DMS53 (cell line): ENCODE measurements around the gene LBHD2.

Source experiments
- DNase-seq: peaks from one replicate; lab custom pipeline; 2025; lab: John Stamatoyannopoulos, UW

LBHD2 gene

DNA sequence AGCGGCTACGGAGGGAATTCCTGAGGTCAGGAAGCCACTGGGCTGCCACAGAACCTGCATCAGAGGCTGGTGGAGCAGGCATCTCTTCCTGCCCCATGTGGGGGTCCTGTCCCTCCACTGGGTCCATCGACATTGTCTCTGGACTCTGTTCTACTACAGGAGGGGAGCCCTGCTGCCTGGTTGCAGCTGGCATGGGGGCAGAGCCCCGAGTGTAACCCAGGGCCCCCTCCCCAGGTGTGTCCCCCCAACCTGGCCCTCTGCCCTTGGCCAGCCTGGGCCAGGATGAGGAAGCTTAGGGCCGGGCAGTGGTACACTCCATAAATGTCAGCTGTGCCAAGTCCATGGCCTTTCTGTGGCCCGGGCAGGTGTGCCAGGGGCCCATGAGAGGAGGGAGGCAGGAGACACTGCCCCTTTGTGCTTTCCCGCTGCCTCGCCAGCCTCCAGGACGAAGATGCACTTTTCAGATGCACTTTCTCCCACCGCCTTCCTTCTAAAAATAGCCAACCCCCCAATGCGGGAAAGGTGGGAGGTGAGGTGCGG, 6.5 kb downstream of the LBHD2 start:
- DNase-seq, result no peak

DNA sequence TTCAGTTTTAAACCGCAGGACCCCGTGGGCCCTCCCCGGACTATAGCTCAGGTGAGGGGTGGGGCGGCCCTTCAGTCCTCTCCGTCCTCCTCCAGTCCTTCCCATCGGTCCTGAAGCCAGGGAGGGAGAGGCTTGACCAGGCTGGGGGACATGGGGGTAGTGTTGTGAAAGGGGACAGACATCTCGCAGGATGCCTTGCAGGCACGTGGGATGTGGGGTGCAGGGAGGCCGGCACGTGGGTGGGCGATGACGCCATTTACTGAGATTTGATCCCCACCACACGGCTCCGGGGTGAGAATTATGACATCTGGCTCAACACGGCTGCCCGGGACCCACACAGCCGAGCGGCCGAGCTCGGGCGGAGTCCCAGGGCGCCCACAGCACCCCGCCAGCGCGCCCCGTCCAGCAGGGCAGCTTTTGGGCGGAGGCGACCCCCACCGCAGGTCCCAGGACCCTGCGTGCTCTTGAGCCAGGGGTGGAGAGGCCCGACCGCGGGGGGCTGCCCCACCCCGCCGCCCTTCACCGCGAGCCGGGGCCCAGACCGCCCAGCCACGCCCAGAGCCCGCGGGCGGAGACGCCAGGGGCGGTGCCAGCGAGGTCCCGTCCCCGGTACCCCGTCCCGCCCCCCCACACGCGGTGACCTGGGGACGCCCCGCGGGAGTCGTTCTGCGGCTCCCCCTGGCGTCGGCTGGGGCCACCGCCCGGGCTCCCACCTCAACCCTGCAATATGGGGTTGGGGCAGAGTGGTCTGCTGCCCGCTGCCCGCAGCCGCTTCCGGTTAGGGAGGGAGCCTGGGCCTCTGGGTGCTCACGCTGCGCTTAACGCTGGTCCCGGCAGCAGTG, 7.3 kb downstream of the LBHD2 start:
- DNase-seq, result peak; percentile 53

DNA sequence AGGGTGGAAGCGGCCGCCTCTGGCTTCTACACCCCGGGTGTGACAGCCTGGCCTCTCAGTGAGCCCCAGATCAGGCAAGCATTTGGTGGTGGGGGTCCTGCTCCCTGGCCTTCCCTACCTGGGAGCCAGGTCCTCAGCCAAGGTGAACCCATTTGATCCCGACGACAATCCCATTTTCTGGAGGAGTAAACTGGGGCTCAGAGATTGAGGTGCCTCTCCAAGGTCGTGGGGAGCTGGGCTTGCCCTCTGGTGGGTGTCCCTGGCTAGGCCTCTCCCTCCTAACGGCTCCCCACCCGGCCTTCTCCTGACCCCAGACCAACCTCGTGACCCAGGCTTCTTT, 7.8 kb downstream of the LBHD2 start:
- DNase-seq, result no peak

DNA sequence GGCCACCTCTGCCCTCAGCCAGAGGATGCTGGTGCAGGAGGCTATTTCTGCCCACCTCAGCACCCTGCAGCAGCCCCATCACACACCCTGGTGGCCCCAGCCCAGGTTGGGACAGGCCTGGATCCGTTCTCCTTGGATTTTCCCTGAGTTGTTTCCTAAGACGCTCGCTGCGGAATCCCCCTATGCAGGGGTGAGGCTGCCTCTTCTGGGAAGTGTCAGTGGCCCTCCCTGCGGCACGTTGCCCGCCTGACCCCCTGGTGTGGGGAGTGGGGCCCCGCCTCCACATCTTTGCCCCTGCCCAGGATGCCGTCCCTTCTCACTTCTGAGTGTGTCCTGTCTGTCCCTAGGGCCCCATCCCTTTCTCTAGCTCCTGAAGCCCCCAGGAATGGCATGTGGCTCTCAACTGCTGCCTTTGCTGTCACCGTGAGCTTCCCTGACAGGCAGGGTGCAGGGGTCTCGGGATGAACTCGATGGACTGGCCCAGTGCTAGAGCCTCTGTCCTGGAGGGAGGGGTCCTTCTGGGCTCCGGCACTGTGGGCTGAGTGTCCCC, 9.9 kb downstream of the LBHD2 start:
- no peak for DNase-seq

DNA sequence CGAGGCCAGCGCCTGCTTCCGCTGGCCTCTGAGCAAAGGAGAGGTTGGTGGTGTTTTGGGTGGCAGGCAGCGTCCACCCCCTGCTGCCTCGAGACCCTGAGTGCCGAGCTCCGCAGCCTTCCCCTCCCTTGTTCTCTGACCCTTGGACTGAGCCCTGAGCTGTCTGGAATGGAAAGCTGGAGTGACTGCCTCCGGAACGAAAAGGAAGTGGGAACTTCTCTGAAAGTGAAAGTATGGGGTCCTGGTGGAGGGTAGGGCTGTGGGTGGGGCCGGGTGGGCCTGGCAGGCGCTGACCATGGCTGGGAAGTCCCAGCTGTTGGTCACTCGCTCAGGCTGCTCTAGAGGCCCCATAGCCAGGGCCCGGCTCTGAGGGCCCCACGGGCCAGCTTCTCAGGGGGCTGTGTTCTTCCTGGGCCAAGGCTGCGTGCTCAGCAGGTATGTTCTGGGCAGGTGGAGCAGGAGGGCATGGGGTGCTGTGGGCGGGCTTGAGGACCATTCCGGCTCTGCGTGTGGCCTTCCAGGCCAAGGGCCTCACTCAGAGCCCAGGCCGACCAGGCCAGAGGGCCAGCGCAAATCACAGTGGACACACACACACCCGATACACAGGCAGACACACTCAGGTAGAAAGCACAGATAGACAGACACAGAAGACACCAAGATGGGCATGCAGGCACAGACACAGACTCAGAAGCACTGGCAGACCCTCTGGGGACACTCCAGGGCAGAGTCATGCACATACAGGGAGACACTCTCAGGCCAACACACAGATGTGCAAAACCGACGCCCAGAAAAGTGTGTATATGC, 10.6 kb downstream of the LBHD2 start, which contains the start of gene EXOC3L4:
EXOC3L4 (plus strand) TSS at position 320 of the 804 bp plus-strand sequence. CDS start 5,495 bp downstream, outside the sequence.
- no peak for DNase-seq

DNA sequence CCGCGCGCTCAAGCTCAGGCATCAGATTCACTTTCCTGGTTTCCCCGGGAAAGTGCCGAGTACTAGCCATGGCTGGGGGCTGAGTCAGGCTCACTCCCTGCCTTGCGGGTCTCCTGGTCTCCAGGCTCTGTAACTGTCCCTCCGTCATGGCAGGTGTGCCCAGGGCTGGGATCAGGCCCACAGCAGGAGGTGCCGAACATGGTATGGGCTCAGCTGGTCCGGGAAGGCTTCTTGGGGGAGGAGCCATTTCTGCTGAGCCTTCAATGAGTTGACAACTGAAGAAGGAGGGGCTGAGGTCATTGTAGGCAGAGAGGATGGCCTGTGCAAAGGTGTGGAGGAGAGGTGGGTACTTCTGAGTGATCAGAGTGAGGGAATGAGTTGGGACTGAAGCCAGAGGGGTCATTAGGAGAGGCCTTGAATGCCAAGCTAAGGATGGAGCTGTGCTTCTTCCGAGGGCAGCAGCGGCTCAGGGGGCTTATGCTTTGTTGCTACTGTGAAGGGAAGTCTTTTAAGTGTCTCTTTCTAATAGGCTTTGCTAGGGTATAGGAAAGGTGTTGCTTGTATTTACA, 11.3 kb downstream of the LBHD2 start:
- DNase-seq, result no peak

DNA sequence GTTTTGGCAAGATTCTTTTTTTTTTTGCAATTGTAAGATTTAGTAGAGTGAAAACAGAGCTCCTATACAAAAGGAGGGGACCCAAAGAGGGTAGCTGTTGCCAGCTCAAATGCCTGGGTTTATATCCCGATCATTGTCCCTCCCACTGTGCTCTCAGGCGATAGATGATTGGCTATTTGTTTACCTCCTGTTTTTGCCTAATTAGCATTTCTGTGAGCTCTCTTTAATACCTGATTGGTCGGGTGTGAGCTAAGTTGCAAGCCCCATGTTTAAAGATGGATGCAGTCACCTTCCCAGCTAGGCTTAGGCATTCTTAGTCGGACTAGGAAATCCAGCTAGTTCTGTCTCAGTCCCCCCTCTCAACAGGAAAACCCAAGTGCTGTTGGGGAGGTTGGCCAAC, 12.4 kb downstream of the LBHD2 start:
- DNase-seq, result no peak

DNA sequence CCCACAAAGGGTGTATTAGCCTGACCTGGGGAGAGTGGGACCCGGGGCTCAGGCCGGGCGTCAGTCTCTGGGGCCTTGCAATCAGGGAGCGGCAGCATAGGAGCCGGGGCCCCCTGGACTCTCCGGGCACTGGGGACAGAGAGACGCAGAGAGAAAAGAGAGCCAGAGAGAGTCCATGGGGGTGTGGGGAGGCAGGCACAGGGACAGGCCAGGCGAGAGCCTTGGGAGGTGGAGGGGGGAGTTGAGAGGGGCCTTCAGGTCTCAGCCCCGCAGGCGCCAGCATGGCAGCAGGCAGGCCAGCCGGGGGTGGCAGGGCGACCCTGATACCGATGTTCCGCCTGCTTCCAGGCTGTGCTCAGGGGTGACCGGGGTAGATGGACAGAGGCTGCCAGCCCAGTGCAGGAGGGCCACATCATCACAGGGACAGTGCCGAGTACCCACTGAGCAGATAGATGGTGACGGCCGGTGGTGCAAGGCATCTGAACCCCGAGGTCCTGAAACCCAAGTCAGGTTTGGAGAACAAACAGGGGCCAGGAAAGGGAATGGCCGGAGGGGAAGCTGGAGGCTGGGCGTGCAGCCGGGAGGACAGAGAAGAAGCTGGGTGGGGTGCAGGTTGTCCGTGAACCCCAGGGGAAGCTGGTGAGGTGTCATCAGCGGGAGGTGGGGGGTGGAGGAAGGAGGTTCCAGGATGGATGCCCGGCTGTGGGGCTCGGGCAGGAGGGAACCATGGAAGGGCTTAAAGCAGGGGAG, 13.4 kb downstream of the LBHD2 start:
- no peak for DNase-seq

DNA sequence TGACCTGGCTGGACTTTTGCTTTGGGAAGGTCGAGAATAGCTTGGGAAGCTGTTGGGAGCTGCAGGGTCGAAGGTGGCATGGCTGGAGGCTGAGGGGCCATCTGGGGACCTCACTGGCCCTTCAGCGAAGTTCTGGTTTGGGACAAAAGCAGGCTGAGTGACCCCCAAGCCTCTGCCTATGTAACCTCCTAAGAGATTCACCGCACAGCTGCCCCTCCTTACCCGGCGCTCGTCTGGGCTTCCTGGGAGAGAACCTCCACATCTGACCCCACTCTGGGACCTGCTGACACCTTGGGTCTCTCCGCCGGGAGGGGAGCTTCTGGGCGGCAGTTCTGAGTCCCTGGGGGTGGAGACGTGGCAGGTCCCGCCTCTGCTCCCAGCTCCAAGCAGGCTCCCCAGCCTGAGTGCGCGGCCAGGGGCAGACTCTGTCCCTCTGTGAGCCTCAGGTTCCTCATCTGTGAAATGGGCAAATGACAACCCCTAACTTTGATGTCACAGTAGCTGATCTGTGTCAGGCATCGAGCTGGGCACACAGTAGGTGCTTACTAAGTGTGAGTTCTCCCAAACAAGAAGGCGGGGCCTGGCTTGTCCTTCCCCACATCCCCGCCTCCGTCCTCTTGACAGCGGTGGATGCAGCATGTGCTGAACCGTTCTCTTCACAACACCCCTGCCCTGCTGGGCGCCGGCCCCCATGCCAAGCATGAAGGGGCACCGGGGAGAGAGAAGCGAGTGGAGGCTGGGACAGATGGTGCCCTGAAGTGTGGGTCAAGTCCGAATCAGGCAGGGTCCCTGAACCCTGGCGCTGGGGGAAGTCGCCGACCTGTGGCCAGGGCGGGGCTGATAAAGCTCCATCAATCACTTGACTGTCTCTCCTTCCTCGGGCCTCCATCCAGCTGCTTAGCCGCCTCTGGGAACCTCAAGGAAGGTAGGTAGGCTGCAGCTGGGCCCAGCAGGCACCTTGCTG, 14.3 kb downstream of the LBHD2 start:
- no peak for DNase-seq

DNA sequence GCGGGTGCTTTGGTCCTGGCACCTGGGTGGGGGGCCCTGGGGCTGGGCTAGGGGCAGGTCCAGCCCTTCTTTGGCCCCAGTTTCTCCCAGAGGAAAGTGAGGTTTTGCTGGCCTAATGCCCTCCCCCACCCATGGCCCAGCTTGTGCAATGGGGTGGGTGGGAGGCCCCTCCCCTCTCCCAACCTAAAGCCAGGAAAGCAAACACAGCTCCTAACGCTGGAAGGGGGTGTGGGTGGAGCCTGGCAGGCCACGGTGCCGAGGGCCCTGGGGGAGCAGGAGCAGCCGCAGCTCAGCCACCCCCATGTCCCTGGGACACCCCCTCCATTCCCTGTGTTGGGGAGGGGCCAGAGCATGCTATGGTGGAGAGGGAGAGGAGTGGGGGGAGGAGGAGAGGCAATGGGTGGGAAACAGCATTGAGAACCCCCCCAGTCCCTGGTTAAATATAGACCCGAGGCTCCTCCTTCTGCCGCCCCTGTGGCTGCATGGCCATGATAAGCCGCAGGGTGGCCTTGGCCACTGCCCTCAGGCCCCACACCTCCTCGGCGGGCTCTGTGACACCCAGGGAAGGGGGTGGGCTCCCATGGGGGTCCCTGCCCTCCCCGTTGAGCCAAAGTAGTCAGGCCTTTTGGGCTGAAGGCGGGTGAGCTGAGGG, 15.2 kb downstream of the LBHD2 start:
- DNase-seq, result no peak

DNA sequence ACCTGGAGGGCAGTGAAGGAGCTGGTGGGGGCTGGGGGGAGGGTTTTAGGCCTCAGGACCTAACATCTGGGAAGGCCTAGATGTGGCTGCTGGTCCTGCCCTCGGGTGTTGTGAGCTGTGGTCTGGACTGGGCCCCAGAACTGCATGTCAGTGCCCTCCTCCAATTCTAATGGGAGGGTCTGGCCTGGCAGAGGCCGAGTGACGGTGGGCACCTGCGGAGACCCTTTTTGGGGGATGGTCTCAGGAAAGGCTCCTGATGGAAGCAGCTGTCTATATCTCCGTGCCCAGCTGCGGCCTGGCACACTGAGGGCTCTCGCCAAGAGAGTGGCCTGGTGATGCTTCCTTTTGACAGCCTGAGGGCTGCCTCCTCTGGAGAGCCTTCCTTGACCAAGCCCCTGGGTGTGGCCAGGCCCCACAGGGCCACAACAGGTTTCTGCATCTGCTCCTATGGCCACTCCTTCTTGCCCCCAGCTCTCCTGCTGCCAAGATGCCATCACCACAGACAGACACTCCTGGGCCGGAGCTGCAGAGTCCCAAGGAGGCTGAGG, 15.8 kb downstream of the LBHD2 start:
- DNase-seq, result no peak

DNA sequence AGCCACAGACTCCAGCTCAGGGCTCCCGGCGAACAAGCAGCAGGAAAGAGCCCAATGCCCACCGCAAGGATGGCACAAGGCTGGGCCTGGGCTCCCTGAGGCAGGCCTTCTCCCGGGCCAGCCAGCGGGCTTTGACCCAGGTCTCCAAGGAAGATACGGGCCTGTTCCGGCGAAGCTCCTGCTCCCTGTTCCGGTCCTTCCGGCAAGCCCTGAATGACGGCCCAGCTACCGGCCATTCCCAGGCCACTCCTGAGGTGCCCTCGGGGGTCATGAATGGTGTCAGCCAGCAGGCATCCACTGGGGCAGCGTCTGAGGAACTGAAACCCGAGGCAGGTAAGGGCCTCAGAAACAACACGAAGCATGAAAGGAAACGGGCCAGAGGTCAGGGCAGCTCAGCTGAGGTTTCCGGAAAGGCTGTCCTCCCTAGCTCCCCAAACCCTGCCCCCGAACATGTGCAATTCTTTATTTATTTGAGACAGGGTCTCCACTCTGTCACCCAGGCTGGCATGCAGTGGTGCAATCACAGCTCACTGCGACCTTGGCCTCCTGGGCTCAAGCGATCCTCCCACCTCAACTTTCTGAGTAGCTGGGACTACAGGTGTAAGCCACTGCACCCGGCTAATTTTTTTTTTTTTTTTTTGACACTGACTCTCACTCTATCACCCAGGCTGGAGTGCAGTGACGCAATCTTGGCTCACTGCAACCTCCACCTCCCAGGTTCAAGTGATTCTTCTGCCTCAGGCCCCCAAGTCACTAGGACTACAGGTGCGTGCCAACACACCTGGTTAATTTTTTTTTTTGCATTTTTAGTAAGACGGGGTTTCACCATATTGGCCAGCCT, 16.5 kb downstream of the LBHD2 start:
- no peak for DNase-seq

DNA sequence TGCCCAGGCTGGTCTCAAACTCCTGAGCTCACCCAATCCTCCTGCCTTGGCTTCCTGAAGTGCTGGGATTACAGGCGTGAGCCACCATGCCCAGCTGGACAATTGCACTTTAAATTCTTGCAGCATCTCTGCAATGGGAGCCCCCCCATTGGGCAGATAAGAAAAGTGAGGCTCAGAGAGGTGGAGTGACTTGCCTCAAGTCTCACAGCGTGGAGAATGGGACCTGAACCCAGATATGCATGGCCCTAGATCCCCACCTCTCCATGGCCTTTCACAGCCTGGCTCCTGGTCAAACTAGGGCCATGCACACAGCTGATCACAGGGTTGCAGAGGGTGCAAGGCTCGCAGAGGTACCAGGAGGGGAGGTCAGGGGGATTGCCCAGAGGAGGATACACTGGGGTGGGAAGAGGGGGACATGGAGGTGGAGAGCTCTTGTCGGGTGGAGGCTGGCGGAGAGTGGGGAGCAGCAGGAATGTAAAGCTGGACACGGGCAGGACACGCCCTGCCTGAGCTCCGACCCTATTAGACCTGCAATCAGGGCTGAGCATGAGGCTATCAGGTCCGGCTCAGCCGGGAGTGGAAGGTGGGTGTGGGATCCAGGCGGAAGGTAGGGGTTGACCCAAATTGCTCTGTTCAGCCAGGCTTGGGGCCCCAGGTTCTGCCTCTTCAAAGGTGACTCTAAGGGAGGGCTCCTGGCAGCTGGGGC, 17.4 kb downstream of the LBHD2 start:
- DNase-seq, result no peak

DNA sequence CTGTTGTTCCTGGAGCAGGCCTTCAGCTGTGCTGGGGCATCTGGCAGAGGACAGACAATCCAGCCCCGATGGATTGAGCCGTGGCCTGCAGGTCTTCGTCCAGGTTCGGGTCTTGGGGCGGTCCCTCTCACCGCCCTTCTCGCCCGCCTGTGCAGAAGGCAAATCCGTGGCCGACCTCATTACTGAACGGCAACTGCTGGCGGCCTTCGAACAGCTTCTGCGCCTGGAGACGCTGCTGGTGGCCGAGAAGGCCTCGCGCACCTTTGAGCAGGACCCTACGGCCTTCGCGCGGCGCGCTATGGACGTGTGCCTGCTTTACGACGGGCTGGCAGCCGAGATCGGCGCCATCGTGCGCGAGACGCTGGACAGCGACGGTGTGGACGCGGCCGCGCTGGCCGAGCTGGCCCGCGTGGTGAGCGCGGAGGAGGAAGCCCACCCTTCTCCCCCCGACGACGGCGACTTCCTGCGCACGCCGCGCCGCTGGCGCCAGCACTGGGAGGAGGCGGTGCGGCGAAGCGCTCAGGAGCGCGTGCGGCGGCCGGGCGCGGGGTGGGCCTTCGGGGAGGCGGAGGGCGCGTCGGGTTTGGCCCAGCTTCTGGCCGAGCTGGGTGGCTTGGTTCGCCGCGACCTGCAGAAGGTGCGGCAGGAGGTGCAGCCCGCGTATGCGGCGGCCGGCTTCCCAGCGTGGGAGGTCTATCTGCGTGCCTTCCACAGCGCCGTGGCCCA, 18.1 kb downstream of the LBHD2 start:
- no peak for DNase-seq

DNA sequence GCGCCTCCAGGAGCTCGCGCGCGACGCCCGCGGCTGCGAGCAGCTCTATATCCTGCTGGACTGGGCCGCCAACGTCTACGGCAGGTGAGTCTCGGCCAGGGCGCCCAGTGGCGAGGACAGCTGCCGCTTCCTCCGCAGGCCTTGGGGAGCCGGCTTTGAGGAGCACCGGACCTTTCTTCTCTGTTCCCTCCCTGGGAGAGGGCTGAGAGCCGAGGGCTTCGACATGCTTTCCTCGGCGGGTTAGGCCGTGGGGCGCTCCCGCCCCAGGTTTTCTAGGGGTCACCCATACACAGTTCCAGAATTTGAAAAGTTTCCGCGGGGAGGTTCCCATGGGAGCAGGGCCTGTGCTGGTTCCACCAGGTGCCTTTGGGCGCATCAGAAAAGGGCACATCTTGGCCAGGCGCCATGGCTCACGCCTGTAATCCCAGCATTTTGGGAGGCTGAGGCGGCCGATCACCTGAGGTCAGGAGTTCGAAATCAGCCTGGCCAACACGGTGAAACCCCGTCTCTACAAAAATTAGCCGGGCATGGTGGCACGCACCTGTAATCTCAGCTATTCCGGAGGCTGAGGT, 18.8 kb downstream of the LBHD2 start:
- no peak for DNase-seq

DNA sequence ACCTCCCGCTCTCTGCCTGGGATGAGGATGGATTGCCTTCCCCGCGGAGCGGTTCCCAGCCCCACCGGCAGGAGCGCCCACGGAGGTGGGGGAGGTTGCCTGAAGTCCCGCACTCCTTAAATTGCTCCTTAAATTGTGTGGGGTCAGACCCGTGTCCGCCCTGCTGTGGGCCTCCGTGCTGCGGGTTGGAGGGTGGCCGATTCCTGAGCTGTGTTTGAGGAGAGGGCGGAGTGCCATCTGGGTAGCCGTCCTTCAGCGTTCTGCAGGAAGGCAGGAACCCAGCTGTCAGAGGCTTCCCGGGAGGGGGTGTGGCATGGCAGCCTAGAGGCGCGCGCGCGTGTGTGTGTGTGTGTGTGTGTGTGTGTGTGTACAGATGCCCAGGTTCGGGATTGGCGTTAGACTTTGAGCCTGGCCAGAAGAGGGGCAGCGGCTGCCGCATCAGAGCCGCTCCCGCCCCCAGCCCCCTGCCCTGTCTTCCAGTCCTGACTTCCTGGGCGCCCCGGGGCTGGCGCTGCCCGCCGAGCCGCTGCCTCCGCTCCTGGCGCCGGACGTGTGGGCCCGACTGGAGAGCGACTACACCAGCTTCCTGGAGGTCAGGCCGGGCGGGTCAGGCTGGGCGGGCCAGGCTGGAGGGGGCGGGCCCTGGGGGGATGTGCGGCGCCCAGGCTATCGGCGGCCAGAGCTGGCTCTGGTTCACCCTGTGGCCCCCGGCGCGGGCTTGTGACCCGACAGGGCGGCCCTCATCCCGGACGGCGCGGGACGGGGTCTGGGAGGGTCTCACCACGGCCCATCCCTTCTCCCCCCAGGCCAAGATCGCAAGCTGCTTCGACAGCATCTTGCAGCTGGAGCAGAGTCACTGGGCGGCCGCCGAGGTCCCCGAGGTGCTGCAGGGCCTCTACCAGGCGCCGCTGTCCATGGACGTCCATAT, 19.7 kb downstream of the LBHD2 start:
- DNase-seq, result peak; percentile 80
